ENCODE data around the gene MIOS. TPM values are rescaled to one million over a fixed set of nuclear protein-coding genes. Genes with fewer than 3 reads are reported as not detected.

Gene MIOS
- total RNA-seq: 45.0 and 53.7 TPM in 2 replicates

GRCh38 chr7:7566651-7567611 is at the start of gene MIOS:
Gene MIOS (plus strand): TSS chr7:7566884. CDS start chr7:7572476, 5,592 bp downstream.

GRCh38 chr7:7535691-7536090 is 31.0 kb upstream of the MIOS start, which contains the start of gene COL28A1:
Gene COL28A1 (minus strand): TSS chr7:7535873. CDS start chr7:7532875, 2,998 bp downstream.

DNA sequence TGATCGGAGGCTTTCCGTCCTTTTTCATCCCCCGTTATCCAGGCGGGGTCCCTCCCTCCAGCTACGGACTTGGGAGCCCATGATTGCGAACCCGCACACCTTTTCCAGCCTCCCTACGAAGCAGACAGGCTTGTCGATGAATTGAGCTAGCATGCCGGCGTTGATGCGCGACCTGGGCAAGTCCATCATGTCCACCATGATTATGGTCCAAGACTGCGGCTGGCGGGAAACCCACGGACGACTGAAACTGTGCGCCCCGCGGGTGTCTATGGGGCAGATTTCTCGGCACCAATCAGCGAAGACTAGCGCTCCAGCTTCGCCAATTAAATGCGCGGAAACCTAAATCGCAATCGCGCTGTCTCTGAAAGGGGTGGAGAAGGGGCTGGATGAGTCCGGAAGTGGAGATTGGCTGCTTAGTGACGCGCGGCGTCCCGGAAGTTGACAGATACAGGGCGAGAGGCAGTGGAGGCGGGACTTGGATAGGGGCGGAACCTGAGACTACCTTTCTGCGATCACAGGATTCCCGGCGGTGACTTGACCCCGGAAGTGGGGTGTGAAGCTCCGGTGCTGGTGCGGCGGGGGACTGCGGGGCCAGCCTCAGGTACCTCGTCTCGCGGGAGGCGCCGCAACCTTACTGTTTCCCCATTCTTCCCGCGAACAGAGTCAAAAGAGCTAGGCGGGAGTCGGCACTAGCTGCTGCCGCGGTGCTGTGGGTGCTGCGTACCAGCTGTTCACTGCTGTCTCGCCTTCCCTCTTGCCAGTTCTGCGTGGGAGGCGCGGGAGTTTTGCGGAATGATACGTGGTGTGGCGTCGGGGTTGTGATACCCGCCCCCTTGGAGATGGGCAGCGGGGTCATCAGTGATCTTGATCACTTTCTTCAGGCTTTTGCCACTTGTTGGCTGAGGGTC is 73.8 kb downstream of the MIOS start, which contains the start of gene UMAD1:
TSS of gene UMAD1 (plus strand) at position 532 of the 908 bp plus-strand sequence. CDS start 32,620 bp downstream, outside the sequence.

Other genes with a start within 250 kb of the MIOS start
- 0.24 TPM in 1 of 2 replicates, not detected in the other for gene COL28A1, start 31.0 kb upstream of the MIOS start, total RNA-seq
- 8.7 and 10.4 TPM in 2 replicates for gene UMAD1, start 73.9 kb downstream of the MIOS start, total RNA-seq
- 21.0 and 21.7 TPM in 2 replicates for gene RPA3, start 151.7 kb downstream of the MIOS start, total RNA-seq